GM10847 (cell line): ENCODE results near the gene KCNH6.

Experiments used
- POLR2A ChIP-seq: IDR thresholded peaks from 2 replicates; pipeline ENCODE4 v1.6.1; 2011; ENCODE audit not compliant: insufficient read length; ENCODE audit errors: extremely low read depth

KCNH6 gene

GRCh38 chr17:63517825-63518534 lies 5.2 kb upstream of the KCNH6 start:
- TF ChIP-seq POLR2A: no peak

DNA sequence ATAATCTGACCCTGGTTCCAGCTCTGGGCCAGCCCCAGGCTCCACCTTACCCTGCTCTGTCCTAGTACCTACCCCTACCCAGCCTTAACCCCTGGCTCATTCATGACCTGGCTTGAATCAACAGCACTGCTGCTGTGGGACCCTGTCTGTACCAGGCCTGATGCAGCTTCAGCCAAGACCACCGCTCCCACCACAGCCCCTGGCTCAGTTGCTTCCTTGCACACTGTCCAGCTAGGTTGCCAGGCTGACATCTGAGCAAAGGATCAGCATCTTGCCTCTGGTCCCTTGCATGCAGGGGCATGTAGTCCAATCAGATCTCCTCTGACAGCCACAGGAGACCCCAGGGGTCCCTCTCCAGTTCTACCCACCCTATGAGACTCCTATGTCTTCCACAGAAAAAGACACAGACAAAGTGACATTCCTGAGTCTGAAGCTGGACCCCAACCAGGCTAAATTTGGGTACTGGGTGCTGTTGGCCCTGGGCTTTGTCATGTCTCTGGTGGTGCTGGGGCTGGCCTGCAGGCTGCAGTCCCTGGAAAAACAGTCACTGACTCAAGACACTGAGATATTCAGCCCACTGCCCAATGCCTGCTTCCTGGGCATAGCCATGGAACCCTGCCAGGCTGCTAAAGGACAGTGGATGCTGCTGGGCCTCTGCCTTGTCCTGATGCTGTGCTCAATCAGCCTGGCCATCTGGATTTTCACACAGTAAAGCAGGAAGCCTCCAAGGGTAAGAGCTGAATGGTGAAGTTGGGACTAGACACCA lies 3.9 kb upstream of the KCNH6 start:
- no peak for TF ChIP-seq POLR2A

GRCh38 chr17:63519972-63520882 lies 2.9 kb upstream of the KCNH6 start:
- no peak for TF ChIP-seq POLR2A

GRCh38 chr17:63524051-63524450 lies 893 bp downstream of the KCNH6 start:
- TF ChIP-seq POLR2A: no peak

DNA sequence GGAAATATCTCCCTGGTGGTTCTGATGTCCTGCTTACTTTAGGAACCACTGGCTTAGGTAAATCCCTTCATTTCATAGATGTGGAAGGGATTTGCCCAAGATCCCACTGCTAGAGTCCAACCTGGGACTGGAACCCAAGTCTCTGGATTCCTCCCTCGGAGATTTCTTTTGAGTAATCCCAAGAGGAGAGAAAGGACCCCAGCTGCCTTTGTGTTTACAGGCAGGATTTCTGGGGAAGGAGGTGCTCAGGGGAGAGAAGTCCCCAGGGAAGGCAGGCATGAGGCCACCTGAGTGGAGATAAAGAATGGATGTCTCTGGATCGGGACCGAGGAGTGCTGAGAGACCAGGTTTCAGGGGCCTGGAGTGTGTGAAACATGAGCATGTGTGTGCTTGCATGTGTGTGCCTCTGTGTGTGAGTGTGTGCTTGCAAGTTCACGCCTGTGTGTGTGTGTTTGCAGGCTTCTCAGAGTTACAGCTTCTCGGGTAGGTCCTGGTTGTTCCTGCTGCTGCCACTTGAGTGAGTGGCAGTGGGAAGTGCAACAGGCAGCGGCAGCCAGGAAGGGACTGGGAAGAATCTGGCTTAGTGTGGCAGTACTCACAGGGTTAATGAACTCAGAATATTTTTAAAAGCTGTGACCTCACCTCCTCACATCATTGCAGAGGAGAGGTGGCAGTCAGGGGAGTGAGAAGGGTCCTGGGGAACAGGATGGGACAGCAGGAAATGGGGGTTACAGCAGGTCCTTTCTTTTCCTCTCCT lies 2.2 kb downstream of the KCNH6 start:
- no peak for TF ChIP-seq POLR2A

- no peak for TF ChIP-seq POLR2A
These were observed 3.7 kb downstream of the KCNH6 start for GRCh38 chr17:63526861-63527260.

GRCh38 chr17:63528183-63528582 lies 5.0 kb downstream of the KCNH6 start:
- no peak for TF ChIP-seq POLR2A

DNA sequence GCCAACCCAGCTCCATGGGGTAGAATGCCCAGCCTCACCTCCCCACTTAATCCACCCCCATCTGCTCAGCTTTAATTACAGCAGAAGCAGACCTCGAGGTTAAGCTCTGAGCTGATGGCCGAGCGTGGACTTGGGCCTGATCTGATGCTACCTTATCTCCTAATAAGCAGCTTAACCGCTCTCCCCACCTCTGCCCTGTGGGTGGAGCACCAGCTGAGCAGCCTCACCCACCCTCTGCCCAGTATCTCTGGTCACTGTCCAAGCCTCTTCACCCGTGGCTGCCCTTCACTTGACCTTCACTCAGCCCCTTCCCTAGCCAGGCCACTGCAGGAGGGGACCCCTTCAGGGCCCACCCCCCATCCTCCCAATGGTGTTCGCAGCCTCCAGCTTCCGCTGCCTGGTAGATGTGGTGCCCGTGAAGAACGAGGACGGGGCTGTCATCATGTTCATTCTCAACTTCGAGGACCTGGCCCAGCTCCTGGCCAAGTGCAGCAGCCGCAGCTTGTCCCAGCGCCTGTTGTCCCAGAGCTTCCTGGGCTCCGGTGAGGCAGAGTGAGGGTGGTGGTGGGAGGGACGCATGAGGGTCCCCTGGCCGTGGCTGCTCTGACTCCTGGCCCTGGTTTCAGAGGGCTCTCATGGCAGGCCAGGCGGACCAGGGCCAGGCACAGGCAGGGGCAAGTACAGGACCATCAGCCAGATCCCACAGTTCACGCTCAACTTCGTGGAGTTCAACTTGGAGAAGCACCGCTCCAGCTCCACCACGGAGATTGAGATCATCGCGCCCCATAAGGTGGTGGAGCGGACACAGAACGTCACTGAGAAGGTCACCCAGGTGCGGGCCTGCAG lies 6.8 kb downstream of the KCNH6 start:
- TF ChIP-seq POLR2A: no peak

GRCh38 chr17:63530557-63531021 lies 7.4 kb downstream of the KCNH6 start:
- TF ChIP-seq POLR2A: no peak

- no peak for TF ChIP-seq POLR2A
These were observed 8.1 kb downstream of the KCNH6 start for GRCh38 chr17:63531022-63531965.

GRCh38 chr17:63533433-63534077 lies 10.4 kb downstream of the KCNH6 start:
- TF ChIP-seq POLR2A: no peak

GRCh38 chr17:63534078-63534570 lies 11.0 kb downstream of the KCNH6 start:
- TF ChIP-seq POLR2A: no peak
